HG02759 (cell line): Measurements from ENCODE around the gene PCSK7.
"Not testable (repeated sequence)": the region's sequence is repeated elsewhere in the genome, so short reads cannot be mapped to it uniquely, and the experiment has no call there.

Experiments
- ATAC-seq: cut with Tn5 transposase; IDR thresholded peaks from one replicate; pipeline ENCODE4 v1.9.1; 2021; ENCODE audit warnings: mild to moderate bottlenecking, moderate library complexity; ENCODE audit not compliant: unreplicated experiment

PCSK7 gene, protein sequence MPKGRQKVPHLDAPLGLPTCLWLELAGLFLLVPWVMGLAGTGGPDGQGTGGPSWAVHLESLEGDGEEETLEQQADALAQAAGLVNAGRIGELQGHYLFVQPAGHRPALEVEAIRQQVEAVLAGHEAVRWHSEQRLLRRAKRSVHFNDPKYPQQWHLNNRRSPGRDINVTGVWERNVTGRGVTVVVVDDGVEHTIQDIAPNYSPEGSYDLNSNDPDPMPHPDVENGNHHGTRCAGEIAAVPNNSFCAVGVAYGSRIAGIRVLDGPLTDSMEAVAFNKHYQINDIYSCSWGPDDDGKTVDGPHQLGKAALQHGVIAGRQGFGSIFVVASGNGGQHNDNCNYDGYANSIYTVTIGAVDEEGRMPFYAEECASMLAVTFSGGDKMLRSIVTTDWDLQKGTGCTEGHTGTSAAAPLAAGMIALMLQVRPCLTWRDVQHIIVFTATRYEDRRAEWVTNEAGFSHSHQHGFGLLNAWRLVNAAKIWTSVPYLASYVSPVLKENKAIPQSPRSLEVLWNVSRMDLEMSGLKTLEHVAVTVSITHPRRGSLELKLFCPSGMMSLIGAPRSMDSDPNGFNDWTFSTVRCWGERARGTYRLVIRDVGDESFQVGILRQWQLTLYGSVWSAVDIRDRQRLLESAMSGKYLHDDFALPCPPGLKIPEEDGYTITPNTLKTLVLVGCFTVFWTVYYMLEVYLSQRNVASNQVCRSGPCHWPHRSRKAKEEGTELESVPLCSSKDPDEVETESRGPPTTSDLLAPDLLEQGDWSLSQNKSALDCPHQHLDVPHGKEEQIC

DNA sequence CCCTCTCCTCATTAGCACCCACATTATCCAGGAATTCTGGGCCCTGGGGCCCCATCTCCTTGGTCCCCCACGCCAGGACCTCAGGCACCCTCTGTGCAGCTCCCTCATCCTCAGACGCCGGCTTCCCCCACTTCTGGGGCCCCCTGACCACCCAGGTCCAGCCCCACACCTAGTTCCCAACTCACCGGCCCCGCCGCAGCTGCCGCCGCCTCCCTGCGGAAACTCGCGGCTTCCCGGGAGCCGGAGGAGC is at the start of gene PCSK7:
TSS of gene PCSK7 (minus strand) at position 232 of the 250 bp plus-strand sequence. CDS start 2,229 bp downstream, outside the sequence.
- no peak for ATAC-seq

DNA sequence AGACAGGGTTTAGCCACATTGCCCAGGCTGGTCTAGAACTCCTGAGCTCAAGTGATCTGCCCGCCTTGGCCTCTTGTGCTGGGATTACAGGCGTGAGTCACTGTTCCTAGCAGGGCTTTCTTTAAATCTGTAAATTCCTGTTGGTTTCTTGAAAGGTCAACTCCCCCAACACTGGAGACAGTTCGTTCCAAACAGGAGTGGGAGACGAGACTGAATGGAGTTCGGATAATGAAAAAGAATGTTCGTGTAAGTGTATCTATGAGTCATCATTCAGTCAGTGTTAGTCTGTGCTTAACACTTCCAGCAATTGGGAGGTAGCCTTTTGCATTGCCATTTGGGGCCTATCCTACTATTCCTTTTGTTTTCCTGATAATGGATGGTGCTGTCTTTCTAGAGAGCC is 49.3 kb upstream of the PCSK7 start:
- ATAC-seq, result no peak

DNA sequence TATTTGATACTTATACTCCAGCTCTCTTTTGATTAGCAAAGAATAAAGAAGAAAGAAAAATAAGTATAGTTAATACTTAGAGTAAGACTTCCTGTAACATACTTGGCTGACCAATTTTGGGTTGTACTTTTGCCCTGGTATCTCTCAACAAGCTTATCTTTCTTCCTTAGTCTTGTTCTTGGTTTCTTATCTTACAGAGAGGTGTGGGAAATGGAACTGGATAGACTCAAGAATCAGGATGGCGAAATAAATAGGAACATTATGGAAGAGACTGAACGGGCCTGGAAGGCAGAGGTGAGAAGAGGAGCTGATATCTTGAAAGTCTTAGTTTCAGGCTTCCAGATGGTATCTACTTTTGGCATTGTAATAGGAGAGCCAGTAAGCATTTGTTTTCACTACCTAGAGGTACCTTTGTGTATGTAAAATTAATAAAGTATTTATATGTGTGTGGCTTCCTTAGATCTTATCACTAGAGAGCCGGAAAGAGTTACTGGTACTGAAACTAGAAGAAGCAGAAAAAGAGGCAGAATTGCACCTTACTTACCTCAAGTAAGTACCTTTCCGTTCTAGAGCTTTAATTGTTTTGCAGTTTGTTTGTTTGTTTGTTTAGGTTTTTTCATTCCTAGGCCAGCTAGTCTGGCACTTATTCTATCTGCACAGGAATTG is 48.0 kb upstream of the PCSK7 start:
- ATAC-seq, result no peak

DNA sequence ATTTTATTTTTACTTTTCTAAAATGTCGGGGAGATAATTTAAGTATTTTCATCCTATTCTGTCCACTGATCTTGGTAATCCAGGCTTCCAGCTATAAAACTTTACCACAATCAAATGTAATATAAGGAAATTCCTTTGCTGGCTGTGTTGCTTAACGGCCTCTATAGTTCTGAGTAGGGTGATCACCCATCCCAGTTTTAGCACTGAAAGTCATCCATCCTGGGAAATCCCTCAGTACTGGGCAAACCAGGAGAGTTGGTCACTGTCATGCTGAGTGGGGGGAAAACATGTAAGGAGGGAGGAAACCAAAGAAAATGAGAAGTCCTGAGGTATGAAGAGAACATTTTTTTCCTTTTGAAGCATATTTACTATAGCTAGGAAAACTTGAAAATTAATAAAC is 46.5 kb upstream of the PCSK7 start:
- ATAC-seq, result no peak

DNA sequence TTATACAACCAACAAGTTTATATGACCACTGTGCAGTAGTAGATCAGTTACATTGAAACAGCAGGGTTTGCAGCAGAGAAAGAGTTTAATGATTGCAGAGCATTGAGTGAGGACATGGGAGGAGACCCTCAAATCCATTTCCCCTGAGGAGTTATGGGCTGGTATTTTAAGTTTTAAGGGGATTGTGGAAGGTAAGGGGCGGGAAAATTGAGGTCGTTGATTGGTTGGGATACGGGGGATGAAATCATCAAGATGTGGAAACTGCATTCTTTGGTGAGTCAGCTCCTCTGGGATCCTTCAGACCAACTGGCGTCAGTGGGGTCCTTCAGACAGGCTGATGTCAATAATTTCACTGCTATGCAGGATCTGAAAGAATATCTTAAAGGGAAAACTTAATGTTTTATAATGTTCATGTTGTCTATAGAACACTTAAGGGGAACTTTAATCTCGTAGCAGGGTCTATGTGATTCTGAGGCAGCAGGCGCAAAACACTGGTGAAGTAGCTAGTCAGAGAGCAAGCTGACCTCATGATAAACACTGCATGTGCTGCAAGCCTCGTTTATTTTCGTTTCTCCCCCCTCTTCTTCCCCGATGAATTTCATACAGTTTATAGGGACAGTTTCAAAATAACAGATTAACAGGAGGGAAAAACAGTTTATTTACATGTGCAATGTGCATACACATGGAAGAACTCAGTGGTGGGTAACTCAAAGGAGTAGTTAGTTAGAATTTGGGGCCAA is 41.8 kb upstream of the PCSK7 start:
- no peak for ATAC-seq

DNA sequence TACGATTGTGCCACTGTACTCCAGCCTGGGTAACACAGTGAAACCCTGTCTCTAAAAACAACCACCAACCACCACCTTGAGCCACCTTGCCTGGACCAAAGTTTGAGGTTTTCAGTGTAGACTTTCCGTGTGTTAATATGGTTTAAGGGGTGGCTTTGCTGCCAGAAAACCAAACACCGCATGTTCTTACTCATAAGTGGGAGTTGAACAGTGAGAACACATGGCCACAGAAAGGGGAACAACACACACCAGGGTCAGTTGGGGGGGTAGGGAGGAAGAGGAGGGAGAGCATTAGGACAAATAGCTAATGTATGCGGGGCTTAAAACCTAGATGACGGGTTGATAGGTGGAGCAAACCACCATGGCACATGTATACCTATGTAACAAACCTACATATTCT is 40.3 kb upstream of the PCSK7 start:
- not testable (repeated sequence) for ATAC-seq

DNA sequence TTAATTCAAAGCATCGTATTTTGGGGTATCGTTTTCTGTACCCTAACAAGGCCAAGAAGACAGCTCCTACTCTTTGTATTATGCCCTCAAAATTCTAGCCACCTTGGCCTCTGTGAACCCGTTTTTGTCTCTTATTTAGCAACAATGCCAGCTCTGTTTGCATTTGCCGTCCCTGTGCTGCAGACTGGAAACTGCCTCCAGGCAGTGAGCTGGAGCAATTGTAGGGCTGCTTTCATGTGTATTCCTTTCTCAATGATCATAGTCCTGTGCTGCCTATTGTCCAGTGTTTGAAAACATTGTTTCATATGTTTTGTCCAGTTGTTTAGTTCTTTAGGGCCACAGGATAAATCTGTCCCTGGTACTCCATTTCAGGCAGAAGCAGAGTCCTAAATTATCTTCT is 39.3 kb upstream of the PCSK7 start:
- no peak for ATAC-seq

DNA sequence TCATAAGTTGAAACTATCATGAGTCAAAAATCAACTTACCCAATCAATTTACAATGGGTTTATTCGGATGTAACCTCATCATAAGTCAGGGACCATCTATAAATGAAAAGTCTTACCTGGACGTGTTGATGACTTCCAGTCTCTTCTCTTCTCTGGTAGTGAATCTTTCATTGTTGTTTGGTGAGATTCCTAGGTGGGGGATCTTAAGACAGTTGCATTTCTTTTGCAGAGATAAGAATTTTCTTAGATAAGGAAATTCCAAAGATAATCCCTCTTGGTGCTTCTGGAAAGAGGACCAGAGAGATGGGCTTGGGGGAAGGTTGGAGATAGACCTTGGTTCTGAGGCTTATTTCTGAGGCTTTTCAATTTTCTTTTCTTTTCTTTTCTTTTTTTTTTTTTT is 38.0 kb upstream of the PCSK7 start:
- ATAC-seq, result no peak

DNA sequence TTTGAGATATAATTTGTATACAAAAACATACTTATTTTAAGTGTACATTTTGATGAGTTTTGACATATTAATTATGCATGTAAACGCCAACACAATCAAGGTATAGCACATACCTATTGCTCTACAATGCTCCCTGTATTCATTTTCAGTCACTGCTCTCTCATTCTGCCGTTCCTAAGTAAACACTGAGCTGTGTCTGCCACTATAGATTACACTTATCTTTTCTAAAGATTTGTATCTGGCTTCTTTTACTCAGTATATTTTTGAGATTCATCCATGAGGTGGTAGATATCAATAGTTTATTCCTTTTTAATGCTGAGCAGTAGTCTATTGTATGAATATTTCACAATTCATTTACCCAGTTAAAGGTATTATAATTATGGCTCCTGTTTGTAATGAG is 33.9 kb upstream of the PCSK7 start:
- no peak for ATAC-seq

DNA sequence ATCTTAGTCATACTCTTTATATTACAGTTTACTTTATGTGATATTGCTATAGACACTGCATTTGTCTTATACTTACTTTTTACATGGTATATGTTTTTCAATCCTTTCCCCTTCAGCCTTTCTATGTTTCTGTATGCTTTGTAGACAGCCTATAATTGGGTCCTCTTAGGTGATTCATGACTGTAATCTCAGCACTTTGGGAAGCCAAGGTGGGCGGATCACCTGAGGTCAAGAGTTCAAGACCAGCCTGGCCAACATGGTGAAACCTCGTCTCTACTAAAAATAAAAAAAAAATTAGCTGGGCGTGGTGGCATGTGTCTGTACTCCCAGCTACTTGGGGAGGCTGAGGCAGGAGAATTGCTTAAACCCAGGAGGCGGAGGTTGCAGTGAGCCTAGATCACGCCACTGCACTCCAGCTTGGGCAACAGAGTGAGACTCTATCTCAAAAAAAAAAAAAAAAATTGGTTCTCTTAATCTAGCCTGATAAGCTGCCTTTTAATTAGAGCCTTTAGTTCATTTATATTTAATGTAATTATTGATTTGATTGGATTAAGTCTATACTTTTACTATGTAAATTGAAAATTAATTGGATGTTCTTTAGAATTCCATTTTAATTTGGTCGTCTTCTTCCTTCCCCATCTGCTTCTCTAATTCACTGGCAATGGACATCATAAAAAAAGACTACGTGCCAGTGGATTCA is 32.9 kb upstream of the PCSK7 start:
- not testable (repeated sequence) for ATAC-seq

DNA sequence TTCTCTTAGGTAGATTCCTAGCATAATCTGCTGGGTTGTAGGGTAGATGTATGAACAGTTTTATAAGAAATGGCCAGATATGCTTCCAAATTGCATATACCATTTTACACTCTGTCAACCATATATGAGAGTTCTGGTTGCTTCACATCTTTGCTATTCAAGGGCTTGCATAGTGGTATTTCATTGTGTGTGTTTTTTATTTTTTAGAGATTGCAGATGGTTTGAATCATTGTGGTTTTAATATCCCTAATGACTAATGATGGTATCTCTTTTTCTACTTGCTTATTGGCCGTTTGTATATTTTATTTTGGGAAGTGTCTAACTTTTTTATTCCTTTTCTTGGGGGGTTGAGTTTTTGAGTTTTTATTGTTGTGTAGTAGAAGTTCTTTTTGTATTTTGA is 27.5 kb upstream of the PCSK7 start:
- no peak for ATAC-seq

DNA sequence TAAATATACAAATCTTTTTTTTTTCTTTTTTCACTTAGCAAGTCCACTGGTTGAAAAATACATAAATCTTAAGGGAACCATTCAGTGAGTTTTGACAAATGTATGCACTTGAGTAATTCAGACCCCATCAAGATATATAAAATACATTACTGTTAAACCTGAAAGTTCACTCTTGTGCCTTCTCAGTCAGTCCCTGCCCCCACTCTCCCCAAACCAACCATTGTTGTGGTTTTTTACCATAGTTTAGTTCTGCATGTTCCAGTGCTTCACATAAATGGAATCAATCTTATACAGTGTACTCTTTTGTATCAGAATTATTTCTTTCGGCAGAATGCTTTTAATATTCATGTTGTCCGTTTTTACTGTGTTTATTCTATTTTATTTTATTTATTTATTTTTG is 26.7 kb upstream of the PCSK7 start:
- ATAC-seq, result no peak

DNA sequence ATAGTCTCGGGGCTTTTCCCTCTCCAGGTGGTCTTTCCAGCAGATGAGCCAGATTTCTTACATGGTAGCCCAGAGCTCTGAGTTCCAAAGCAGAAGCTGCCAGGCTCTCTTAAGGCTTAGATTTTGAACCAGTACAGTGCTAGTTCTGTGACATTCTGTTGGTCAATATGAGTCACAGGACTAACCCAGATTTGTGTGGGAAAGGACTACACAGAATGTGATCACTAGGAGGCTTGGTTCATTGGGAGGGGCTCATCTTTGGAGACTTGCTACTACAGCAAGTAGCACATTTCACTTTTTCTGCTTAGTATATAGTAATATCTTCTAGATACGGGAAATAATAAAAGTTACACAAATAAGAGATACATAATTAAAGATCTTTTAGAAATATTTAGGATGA is 24.7 kb upstream of the PCSK7 start:
- no peak for ATAC-seq

DNA sequence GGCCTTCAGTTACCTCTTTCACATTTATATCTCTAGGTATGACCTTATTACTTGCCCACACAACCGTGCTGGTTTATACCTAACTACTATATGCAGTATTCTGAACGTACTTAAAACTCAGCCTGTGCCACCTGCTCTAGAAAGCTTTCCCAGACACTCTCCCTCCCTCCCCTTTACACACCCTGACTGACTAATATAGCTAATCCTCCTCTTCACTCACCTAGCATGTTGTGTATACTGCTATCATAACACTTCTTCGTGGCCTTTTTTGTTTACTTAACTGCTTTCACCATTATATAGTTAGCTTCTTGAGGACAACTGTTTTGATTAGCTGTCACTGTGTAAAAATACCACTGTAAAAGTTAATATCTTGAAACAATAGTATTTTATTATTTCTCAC is 24.1 kb upstream of the PCSK7 start:
- no peak for ATAC-seq

DNA sequence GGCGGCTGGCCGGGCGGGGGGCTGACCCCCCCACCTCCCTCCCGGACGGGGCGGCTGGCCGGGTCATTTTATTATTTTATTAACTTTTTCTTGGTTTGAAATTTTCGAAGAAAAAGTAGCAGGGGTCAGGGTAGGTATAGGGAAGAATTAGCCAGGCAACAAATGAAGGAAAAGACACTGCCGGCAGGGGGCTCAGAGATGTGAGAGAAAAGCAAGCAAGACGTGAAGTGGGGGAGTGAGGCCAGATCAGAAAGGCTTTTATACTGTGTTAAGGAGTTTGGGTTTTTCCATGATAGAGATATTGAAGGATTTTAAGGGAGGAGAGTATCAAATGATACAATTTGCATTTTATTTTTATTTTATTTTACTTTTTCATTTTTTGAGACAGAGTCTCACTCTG is 19.6 kb upstream of the PCSK7 start:
- ATAC-seq, result no peak

DNA sequence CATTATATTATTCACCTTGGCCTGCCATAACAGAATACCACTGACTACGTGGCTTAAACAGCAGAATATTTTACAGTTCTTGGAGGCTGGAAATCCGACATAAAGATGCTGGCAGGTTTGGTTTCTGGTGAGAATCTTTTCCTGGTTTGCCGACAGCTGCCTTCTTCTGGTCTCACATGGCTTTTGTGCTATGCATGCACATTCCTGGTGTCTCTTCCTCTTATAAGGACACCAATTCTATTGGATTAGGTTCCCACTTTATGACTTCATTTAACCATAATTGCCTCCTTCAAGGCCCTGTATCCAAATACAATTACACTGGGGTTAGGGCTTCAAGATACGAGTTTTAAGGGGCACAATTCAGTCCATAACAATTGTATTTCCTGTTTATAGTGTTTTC is 17.7 kb upstream of the PCSK7 start:
- ATAC-seq, result no peak

DNA sequence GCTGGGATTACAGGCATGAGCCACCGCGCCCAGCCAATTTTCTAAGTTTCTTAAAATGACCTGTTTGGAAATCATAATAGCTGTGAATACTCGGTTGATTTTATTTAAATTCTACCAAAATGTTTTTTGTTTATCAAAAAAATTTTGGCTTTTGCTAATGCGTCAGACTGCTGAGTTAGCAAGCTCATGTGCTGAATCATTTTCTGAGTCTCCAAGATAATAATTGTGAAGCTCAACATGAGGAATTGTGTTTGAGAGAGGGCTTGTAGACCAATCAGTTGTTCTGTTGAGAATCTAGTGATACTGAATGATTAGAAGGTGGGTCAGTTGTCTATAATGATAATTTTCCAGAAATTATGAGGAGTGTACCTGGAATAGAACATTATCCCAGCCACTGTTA is 16.5 kb upstream of the PCSK7 start:
- ATAC-seq, result no peak

DNA sequence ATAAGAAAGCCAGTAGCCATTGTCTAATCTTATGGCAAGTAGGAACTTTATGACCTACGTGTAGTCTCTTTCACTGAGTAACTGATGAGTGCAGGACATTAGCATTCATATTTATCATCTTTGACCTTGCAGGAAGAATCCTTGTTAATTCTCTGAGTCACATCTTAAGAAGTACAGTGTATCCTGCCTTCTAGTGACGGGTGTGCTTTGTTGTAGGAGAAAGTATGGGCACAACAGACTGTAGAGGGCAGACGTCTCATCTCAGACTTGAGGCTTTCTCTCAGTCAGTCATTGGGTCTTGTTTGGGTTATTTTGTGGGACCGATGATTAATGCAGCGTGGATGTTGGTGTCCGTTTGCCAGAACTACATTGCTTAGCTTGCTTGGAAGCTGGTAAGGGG is 7.4 kb upstream of the PCSK7 start:
- ATAC-seq, result no peak

DNA sequence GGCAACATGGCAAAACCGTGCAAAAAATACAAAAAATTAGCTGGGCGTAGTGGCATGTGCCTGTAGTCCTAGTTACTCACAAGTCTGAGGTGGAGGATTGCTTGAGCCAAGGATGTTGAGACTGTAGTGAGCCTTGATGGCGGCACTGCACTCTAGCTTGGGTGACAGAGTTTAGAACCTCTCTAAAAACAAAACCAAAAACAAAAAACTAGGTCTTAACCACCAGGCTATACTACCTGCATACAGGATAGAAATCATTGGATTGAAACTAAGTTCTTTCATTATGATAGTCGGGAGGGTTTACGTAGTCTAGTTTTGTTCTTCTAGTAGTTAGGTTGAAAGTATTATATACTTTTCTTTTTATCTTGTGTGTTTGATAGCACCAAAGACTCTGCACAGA is 6.3 kb upstream of the PCSK7 start:
- no peak for ATAC-seq

DNA sequence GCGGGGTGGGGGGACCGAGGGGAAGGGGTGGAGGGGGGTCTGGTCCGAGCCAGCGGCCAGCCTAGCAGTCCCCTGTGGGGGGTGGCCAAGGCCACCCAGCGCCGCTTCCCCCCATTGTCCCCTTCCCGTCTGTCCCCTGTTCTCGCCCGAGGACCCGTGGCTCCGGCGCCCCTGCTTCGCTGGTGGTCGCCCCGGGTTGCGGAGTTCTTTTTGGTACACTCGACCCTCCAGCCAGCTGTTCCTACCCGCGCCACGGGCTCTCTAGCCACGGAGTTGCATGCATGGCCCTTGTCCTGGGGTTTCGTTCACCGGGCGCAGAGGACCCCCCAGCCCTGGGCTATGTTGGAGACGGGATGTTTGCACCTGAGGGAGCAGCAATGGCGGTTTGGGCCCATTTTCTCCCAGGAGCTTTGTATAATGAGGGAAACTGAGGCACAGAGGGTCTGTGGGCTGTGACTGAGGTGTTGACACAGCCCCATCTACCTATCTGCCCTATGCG is 1.1 kb upstream of the PCSK7 start:
- ATAC-seq, result no peak
